Measurements from ENCODE around the gene EID3. TPM values are rescaled to one million over a fixed set of nuclear protein-coding genes. Genes with fewer than 3 reads are reported as not detected.

Gene EID3
- total RNA-seq, 1 donor from 2014 or later, result 2.4 TPM

GRCh38 chr12:104312654-104313053 lies 9.1 kb downstream of the EID3 start:
- FAIRE-seq, result no peak
- peaks cover 23% of the 10 kb centered on the region for H3K36me3 ChIP-seq (ENCODE audit: control insufficient read depth, insufficient read depth, low read length)

GRCh38 chr12:104313568-104314241 lies 10.2 kb downstream of the EID3 start:
- DNase-seq (ENCODE audit: low read depth) (no peak), FAIRE-seq (no peak)
- Histone ChIP-seq H3K27me3 (ENCODE audit: control insufficient read depth, insufficient read depth, low read length) (no peaks in the 10 kb centered on the region), H3K4me3 (ENCODE audit: low read depth, low read length) (no peak overlapping the region), H3K36me3 (ENCODE audit: control insufficient read depth, insufficient read depth, low read length) (peaks cover 28% of the 10 kb centered on the region)
- TF ChIP-seq CTCF (IDR thresholded peaks at IDR 0.05; ENCODE audit: insufficient read depth, low read length, severe bottlenecking), result no peak

More at GRCh38 chr12:104312654-104313053, 9.1 kb downstream of the EID3 start:
- TF ChIP-seq CTCF (IDR thresholded peaks at IDR 0.05; ENCODE audit: insufficient read depth, low read length, severe bottlenecking), result no peak
- Histone ChIP-seq H3K27me3 (ENCODE audit: control insufficient read depth, insufficient read depth, low read length) (no peaks in the 10 kb centered on the region), H3K4me3 (ENCODE audit: low read depth, low read length) (no peak overlapping the region)
- DNase-seq (ENCODE audit: low read depth), result no peak

- no peaks in the 10 kb centered on the region for H3K27me3 ChIP-seq (ENCODE audit: control insufficient read depth, insufficient read depth, low read length)
- DNase-seq (ENCODE audit: low read depth) (peak; percentile 76), FAIRE-seq (no peak)
- no peak overlapping the region for H3K4me3 ChIP-seq (ENCODE audit: low read depth, low read length)
- TF ChIP-seq CTCF (IDR thresholded peaks at IDR 0.05; ENCODE audit: insufficient read depth, low read length, severe bottlenecking), result no peak
- peaks cover 31% of the 10 kb centered on the region for H3K36me3 ChIP-seq (ENCODE audit: control insufficient read depth, insufficient read depth, low read length)
Measured at GRCh38 chr12:104314242-104314614, 10.7 kb downstream of the EID3 start.

GRCh38 chr12:104315326-104316224 lies 12.0 kb downstream of the EID3 start:
- no peak for FAIRE-seq
- peaks cover 36% of the 10 kb centered on the region for H3K36me3 ChIP-seq (ENCODE audit: control insufficient read depth, insufficient read depth, low read length)

GRCh38 chr12:104316936-104317335 lies 13.4 kb downstream of the EID3 start:
- TF ChIP-seq CTCF (IDR thresholded peaks at IDR 0.05; ENCODE audit: insufficient read depth, low read length, severe bottlenecking), result no peak
- no peaks in the 10 kb centered on the region for H3K27me3 ChIP-seq (ENCODE audit: control insufficient read depth, insufficient read depth, low read length)
- H3K4me3 ChIP-seq (ENCODE audit: low read depth, low read length), result no peak overlapping the region
- DNase-seq (ENCODE audit: low read depth) (no peak), FAIRE-seq (no peak)
- peaks cover 36% of the 10 kb centered on the region for H3K36me3 ChIP-seq (ENCODE audit: control insufficient read depth, insufficient read depth, low read length)

More at GRCh38 chr12:104315326-104316224, 12.0 kb downstream of the EID3 start:
- no peaks in the 10 kb centered on the region for H3K27me3 ChIP-seq (ENCODE audit: control insufficient read depth, insufficient read depth, low read length)
- peak; percentile 54 for DNase-seq (ENCODE audit: low read depth)
- H3K4me3 ChIP-seq (ENCODE audit: low read depth, low read length), result no peak overlapping the region
- TF ChIP-seq CTCF (IDR thresholded peaks at IDR 0.05; ENCODE audit: insufficient read depth, low read length, severe bottlenecking), result no peak
